Neural crest cell (in vitro differentiated cells): Measurements from ENCODE around the gene GMCL1. TPM values are rescaled to one million over a fixed set of nuclear protein-coding genes. Genes with fewer than 3 reads are reported as not detected.
"Not testable (repeated sequence)": the region's sequence is repeated elsewhere in the genome, so short reads cannot be mapped to it uniquely, and the experiment has no call there.

ENCODE experiments used
- DNase-seq: peaks from one replicate; pipeline ENCODE4 v3.0.0; 2021; ENCODE audit warnings: low read depth, mixed read lengths, low spot score
- H3K27ac Mint-ChIP-seq: one replicate; pipeline ENCODE4 v1.8.0; 2021; ENCODE audit warnings: mild to moderate bottlenecking, mixed read lengths; ENCODE audit not compliant: unreplicated experiment
- H3K27me3 Mint-ChIP-seq: 2 replicates; pipeline ENCODE4 v1.8.0; 2021; ENCODE audit warnings: low read depth, mild to moderate bottlenecking, mixed read lengths
- H3K36me3 Mint-ChIP-seq: 2 replicates; pipeline ENCODE4 v1.8.0; 2021; ENCODE audit warnings: low read depth, mild to moderate bottlenecking, mixed read lengths
- H3K4me1 Mint-ChIP-seq: 2 replicates; pipeline ENCODE4 v1.8.0; 2021; ENCODE audit warnings: mixed read lengths
- H3K4me3 Mint-ChIP-seq: one replicate; pipeline ENCODE4 v1.8.0; 2021; ENCODE audit warnings: mild to moderate bottlenecking, mixed read lengths
- H3K9me3 Mint-ChIP-seq: 2 replicates; pipeline ENCODE4 v1.8.0; 2021; ENCODE audit warnings: mixed read lengths
- total RNA-seq: library from RNA; stranded (reverse); gene quantifications from 2 replicates; pipeline ENCODE4 v1.2.1, GENCODE V29; 2021
- TF ChIP-seq, protein P1 (sequence below): fragments of 200-600 bp; sonication (generic); conservative IDR thresholded peaks from 2 replicates; pipeline ENCODE4 v1.5.0; 2021; ENCODE audit warnings: antibody characterized with exemption, mild to moderate bottlenecking

The GMCL1 gene
- total RNA-seq, 1 donor from 2014 or later, result 21.6 TPM

GRCh38 chr2:69827796-69828540 lies 1.5 kb upstream of the GMCL1 start:
- DNase-seq, result no peak
- TF ChIP-seq, protein P1, sequence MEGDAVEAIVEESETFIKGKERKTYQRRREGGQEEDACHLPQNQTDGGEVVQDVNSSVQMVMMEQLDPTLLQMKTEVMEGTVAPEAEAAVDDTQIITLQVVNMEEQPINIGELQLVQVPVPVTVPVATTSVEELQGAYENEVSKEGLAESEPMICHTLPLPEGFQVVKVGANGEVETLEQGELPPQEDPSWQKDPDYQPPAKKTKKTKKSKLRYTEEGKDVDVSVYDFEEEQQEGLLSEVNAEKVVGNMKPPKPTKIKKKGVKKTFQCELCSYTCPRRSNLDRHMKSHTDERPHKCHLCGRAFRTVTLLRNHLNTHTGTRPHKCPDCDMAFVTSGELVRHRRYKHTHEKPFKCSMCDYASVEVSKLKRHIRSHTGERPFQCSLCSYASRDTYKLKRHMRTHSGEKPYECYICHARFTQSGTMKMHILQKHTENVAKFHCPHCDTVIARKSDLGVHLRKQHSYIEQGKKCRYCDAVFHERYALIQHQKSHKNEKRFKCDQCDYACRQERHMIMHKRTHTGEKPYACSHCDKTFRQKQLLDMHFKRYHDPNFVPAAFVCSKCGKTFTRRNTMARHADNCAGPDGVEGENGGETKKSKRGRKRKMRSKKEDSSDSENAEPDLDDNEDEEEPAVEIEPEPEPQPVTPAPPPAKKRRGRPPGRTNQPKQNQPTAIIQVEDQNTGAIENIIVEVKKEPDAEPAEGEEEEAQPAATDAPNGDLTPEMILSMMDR, result no peak
- Mint-ChIP-seq H3K27me3 (no peaks in the 10 kb centered on the region), H3K27ac (no peak overlapping the region), H3K36me3 (no peaks in the 10 kb centered on the region), H3K4me1 (peaks cover 30% of the 10 kb centered on the region), H3K4me3 (peak overlapping the region; percentile 89), H3K9me3 (no peaks in the 10 kb centered on the region)

DNA sequence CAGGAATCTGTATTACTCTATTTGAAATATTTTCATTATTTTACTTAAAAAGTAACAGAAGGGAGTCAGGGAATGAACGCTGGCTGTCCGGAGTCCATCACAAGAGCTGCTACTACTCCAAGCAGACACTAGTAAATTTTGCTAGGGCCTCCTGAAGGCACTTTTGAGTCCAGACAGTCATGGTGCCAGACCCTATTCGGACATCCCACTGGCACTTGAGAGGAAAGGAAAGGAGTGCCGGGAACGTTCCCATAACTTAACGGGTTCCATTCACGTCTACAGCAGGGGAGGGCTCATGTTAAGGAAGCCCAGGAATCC lies 563 bp upstream of the GMCL1 start:
- Mint-ChIP-seq H3K27me3 (no peaks in the 10 kb centered on the region), H3K4me3 (peak overlapping the region; percentile 89), H3K9me3 (no peaks in the 10 kb centered on the region), H3K36me3 (no peaks in the 10 kb centered on the region), H3K27ac (peak overlapping the region; percentile 94), H3K4me1 (peaks cover 36% of the 10 kb centered on the region)
- DNase-seq, result no peak
- TF ChIP-seq, protein P1, result no peak

GRCh38 chr2:69830045-69830905 lies 815 bp downstream of the GMCL1 start:
- H3K9me3 Mint-ChIP-seq, result no peaks in the 10 kb centered on the region
- peaks cover 43% of the 10 kb centered on the region for H3K4me1 Mint-ChIP-seq
- TF ChIP-seq, protein P1, result no peak
- DNase-seq, result peak; percentile 20
- peak overlapping the region; percentile 89 for H3K4me3 Mint-ChIP-seq
- no peak overlapping the region for H3K27ac Mint-ChIP-seq
- H3K36me3 Mint-ChIP-seq, result no peaks in the 10 kb centered on the region
- no peaks in the 10 kb centered on the region for H3K27me3 Mint-ChIP-seq

DNA sequence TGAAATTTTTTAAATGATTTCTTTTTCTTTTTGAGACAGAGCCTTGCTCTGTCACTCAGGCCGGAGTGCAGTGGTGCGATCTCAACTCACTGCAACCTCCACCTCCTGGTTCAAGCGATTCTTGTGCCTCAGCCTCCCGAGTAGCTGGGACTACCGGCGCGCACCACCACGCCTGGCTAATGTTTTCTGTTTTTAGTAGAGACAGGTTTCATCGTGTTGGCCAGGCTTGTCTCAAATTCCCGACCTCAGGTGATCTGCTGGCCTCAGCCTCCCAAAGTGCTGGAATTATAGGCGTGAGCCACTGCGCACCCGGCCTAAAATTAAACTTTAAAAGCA lies 1.4 kb downstream of the GMCL1 start:
- Mint-ChIP-seq H3K4me1 (peaks cover 43% of the 10 kb centered on the region), H3K4me3 (peak overlapping the region; percentile 89)
- not testable (repeated sequence) for H3K36me3 Mint-ChIP-seq, H3K9me3 Mint-ChIP-seq, DNase-seq, H3K27ac Mint-ChIP-seq, H3K27me3 Mint-ChIP-seq

DNA sequence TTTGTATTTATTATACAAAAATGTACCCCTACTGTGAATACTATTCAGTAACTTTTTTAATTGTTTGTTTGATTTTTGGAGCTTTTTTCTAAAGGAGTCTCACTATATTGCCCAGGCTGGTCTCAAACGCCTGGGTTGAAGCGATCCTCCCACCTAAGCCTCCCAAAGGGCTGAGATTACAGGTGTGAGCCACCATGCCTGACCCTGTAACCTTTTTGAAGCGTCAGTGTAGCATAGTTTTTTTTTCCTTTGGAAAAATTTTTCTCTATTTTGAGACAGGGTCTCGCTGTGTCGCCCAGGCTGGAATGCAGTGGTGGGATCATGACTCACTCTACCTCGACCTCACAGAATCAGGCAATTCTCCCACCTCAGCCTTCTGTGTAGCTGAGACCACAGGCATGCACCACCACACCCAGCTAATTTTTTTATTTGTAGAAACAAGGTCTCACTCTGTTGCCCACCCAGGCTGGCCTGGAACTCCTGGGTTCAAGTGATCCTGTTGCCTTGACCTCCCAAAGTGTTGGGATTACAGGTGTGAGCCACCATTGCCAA lies 2.0 kb downstream of the GMCL1 start:
- DNase-seq, result no peak
- Mint-ChIP-seq H3K4me1 (peaks cover 48% of the 10 kb centered on the region), H3K9me3 (no peaks in the 10 kb centered on the region), H3K4me3 (peak overlapping the region; percentile 89), H3K27me3 (no peaks in the 10 kb centered on the region), H3K27ac (no peak overlapping the region), H3K36me3 (no peaks in the 10 kb centered on the region)
- TF ChIP-seq, protein P1, result no peak

GRCh38 chr2:69833752-69834151 lies 4.3 kb downstream of the GMCL1 start:
- H3K27ac Mint-ChIP-seq, result no peak overlapping the region
- H3K4me1 Mint-ChIP-seq, result peaks cover 43% of the 10 kb centered on the region
- DNase-seq, result no peak
- H3K4me3 Mint-ChIP-seq, result peak overlapping the region; percentile 38
- no peaks in the 10 kb centered on the region for H3K9me3 Mint-ChIP-seq
- H3K27me3 Mint-ChIP-seq, result no peaks in the 10 kb centered on the region
- no peaks in the 10 kb centered on the region for H3K36me3 Mint-ChIP-seq
- TF ChIP-seq, protein P1, result no peak
